ENCODE results near the gene FRMPD4.
"Not testable (repeated sequence)": the region's sequence is repeated elsewhere in the genome, so short reads cannot be mapped to it uniquely, and the experiment has no call there.

The FRMPD4 gene

GRCh38 chrX:12162420-12162819 lies 24.1 kb downstream of the FRMPD4 start:
- no peak for ATAC-seq
- no peaks in the 10 kb centered on the region for H3K4me1 Mint-ChIP-seq
- no peaks in the 10 kb centered on the region for H3K27me3 Mint-ChIP-seq
- H3K36me3 Mint-ChIP-seq, result no peaks in the 10 kb centered on the region
- no peak overlapping the region for H3K27ac Mint-ChIP-seq
- H3K9me3 Mint-ChIP-seq, result no peaks in the 10 kb centered on the region
- no peak overlapping the region for H3K4me3 Mint-ChIP-seq

DNA sequence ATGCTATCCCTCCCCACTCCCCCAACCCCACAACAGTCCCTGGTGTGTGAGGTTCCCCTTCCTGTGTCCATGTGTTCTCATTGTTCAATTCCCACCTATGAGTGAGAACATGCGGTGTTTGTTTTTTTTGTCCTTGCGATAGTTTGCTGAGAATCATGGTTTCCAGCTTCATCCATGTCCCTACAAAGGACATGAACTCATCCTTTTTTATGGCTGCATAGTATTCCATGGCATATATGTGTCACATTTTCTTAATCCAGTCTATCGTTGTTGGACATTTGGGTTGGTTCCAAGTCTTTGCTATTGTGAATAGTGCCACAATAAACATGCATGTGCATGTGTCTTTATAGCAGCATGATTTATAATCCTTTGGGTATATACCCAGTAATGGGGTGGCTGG lies 25.9 kb downstream of the FRMPD4 start:
- H3K36me3 Mint-ChIP-seq, H3K4me3 Mint-ChIP-seq, ATAC-seq, H3K27me3 Mint-ChIP-seq, H3K9me3 Mint-ChIP-seq, H3K27ac Mint-ChIP-seq, H3K4me1 Mint-ChIP-seq: not testable (repeated sequence)

DNA sequence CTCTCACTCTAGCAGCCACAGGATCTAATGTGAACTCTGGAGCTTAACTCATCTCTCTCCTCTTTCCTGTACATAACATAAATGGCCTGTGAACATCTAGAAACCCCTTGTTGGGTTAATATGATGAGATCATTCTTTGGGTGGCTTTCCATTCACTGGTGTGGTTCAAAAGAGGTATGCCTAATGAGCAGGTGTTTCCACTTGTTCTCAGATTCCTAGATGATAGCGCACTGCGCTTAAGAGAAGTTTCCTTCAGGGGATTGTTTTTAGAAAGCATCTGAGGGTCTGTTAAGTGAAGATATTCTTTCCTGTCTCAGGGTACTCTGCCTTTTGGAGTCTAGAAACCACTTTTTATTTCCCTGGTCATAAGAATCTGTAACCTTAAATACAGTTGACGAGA lies 32.5 kb downstream of the FRMPD4 start:
- no peak for ATAC-seq
- H3K27me3 Mint-ChIP-seq, result no peaks in the 10 kb centered on the region
- H3K9me3 Mint-ChIP-seq, result no peaks in the 10 kb centered on the region
- no peak overlapping the region for H3K27ac Mint-ChIP-seq
- no peaks in the 10 kb centered on the region for H3K4me1 Mint-ChIP-seq
- no peak overlapping the region for H3K4me3 Mint-ChIP-seq
- H3K36me3 Mint-ChIP-seq, result no peaks in the 10 kb centered on the region

- Mint-ChIP-seq H3K36me3 (no peaks in the 10 kb centered on the region), H3K9me3 (no peaks in the 10 kb centered on the region), H3K27ac (no peak overlapping the region), H3K27me3 (no peaks in the 10 kb centered on the region), H3K4me3 (no peak overlapping the region), H3K4me1 (no peaks in the 10 kb centered on the region)
- no peak for ATAC-seq
These were observed 36.1 kb downstream of the FRMPD4 start for GRCh38 chrX:12174358-12174757.

DNA sequence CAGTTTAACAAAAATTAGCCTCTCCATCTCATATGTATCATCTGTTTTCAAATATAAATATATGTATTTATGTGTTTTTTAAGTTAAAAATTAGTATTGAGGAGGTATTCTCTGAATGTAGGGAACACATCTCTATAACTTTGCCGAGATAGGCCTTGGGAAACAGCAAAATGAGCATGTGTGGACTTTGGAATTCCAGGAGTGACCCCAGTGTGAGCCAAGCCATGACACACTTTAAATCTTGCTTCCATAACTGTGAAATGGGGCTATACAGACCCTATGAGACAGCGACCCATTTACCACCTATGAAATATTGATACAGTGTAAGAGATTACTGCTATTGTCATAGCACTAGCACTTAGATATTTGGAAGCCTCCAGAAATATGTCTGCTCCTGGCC lies 58.8 kb downstream of the FRMPD4 start:
- H3K4me1 Mint-ChIP-seq, result no peaks in the 10 kb centered on the region
- ATAC-seq, result no peak

DNA sequence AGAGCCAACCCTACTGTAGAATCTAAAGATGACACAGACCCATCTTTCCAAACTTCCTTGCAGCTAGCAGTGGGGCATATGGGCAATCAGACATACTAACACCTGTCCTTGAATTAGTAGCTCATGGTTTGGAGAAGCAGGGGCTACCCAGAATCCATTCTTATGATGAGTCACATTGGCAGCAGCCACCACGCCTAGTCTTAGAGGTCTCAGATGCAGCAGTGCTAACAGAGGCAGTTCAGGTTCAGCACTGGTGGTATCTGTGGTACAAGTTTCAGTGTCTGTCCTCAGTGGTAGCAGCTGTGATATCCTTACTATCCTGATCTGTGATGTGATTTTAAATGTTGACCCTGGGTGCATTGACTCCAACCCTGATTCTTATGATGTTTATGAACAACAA lies 68.1 kb downstream of the FRMPD4 start:
- Mint-ChIP-seq H3K9me3 (no peaks in the 10 kb centered on the region), H3K4me1 (no peaks in the 10 kb centered on the region), H3K4me3 (no peak overlapping the region), H3K27me3 (no peaks in the 10 kb centered on the region), H3K27ac (no peak overlapping the region), H3K36me3 (no peaks in the 10 kb centered on the region)
- no peak for ATAC-seq

More for the DNA sequence above, 58.8 kb downstream of the FRMPD4 start:
- Mint-ChIP-seq H3K27ac (no peak overlapping the region), H3K36me3 (no peaks in the 10 kb centered on the region), H3K4me3 (no peak overlapping the region), H3K9me3 (no peaks in the 10 kb centered on the region), H3K27me3 (no peaks in the 10 kb centered on the region)

DNA sequence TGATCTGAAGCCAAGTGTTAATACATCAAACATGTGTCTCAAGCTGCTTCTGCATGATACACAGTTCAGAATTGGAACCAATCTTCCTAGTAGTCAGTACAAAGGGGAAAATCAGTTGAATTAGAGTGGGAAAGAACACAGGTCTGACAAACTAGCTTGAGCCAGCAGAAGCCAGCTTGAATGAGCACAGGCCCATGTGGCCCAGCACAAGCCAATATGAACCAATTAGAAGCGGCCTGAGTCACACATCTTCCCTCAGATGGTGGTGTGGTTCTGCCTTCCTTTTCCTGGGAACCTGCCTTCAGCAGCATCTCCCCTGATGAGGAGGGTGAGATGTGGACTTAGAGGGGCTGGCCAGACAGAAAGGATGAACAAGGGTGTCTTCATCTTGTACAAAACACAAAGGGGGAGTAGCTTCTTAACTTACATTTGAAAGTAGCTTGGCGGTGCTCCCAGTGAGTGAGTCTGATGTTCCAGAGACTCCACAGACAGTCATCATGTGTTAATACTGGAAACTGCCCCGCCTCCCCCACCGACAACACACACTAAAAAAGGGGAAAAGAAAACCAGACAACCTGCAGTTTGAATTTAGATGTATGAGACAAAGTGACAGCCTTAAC lies 72.0 kb downstream of the FRMPD4 start:
- H3K27ac Mint-ChIP-seq, result no peak overlapping the region
- no peaks in the 10 kb centered on the region for H3K36me3 Mint-ChIP-seq
- H3K4me1 Mint-ChIP-seq, result no peaks in the 10 kb centered on the region
- no peak overlapping the region for H3K4me3 Mint-ChIP-seq
- no peaks in the 10 kb centered on the region for H3K9me3 Mint-ChIP-seq
- H3K27me3 Mint-ChIP-seq, result no peaks in the 10 kb centered on the region
- ATAC-seq, result no peak

- no peak overlapping the region for H3K27ac Mint-ChIP-seq
- H3K36me3 Mint-ChIP-seq, result no peaks in the 10 kb centered on the region
- no peaks in the 10 kb centered on the region for H3K9me3 Mint-ChIP-seq
- no peaks in the 10 kb centered on the region for H3K27me3 Mint-ChIP-seq
- H3K4me1 Mint-ChIP-seq, result no peaks in the 10 kb centered on the region
- no peak overlapping the region for H3K4me3 Mint-ChIP-seq
- ATAC-seq, result no peak
These were observed 72.7 kb downstream of the FRMPD4 start for GRCh38 chrX:12210971-12211370.

DNA sequence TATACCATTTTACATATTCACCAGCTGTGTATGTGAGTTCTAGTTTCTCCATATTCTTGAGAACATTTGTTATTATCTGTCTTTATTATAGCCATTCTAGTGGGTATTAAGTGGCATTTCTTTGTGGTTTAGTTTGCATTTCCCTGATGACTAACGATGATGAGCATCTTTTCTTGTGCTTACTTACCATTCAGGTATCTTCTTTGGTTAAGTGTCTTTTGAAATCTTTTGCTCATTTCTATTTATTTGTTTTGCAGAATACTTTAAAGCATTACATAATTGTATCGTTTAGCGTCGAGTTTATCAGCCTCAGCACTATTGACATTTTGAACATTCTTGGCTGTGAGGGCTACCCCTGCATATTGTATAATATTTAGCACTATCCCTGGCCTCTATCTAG lies 85.4 kb downstream of the FRMPD4 start:
- no peak for ATAC-seq
- Mint-ChIP-seq H3K4me1 (no peaks in the 10 kb centered on the region), H3K27ac (no peak overlapping the region), H3K9me3 (no peaks in the 10 kb centered on the region), H3K27me3 (no peaks in the 10 kb centered on the region), H3K36me3 (no peaks in the 10 kb centered on the region), H3K4me3 (no peak overlapping the region)

DNA sequence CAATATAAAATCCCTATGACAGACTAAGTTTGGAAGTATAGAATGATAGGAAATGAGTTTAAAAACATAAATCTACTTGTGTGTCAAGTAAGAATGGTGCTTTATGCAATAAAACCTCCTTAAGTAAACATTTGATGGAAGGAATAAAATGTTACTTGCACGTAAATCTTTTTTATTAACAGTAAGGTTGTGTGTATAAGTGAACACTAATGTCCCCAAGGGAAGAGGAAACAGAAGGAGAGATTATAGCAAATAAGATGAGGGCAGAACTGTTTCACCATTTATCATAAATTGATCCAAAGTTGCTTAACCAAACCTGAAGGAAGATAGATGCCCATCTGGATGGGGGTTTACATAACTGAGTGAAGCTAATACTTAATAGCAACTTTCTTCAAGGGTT lies 86.8 kb downstream of the FRMPD4 start:
- no peak overlapping the region for H3K27ac Mint-ChIP-seq
- no peaks in the 10 kb centered on the region for H3K4me1 Mint-ChIP-seq
- H3K4me3 Mint-ChIP-seq, result no peak overlapping the region
- H3K27me3 Mint-ChIP-seq, result no peaks in the 10 kb centered on the region
- H3K9me3 Mint-ChIP-seq, result no peaks in the 10 kb centered on the region
- no peaks in the 10 kb centered on the region for H3K36me3 Mint-ChIP-seq
- ATAC-seq, result no peak

GRCh38 chrX:12227412-12228041 lies 89.3 kb downstream of the FRMPD4 start:
- H3K4me1 Mint-ChIP-seq, result no peaks in the 10 kb centered on the region
- H3K27me3 Mint-ChIP-seq, result no peaks in the 10 kb centered on the region
- no peak overlapping the region for H3K27ac Mint-ChIP-seq
- no peak for ATAC-seq
- no peaks in the 10 kb centered on the region for H3K9me3 Mint-ChIP-seq
- H3K36me3 Mint-ChIP-seq, result no peaks in the 10 kb centered on the region
- no peak overlapping the region for H3K4me3 Mint-ChIP-seq

- Mint-ChIP-seq H3K4me1 (no peaks in the 10 kb centered on the region), H3K27ac (no peak overlapping the region), H3K27me3 (no peaks in the 10 kb centered on the region), H3K36me3 (no peaks in the 10 kb centered on the region), H3K4me3 (no peak overlapping the region), H3K9me3 (no peaks in the 10 kb centered on the region)
- ATAC-seq, result no peak
These were observed 90.6 kb downstream of the FRMPD4 start for GRCh38 chrX:12228862-12229261.

GRCh38 chrX:12229986-12230385 lies 91.7 kb downstream of the FRMPD4 start:
- no peak overlapping the region for H3K4me3 Mint-ChIP-seq
- no peak overlapping the region for H3K27ac Mint-ChIP-seq
- no peaks in the 10 kb centered on the region for H3K36me3 Mint-ChIP-seq
- no peaks in the 10 kb centered on the region for H3K4me1 Mint-ChIP-seq
- H3K9me3 Mint-ChIP-seq, result no peaks in the 10 kb centered on the region
- ATAC-seq, result no peak
- H3K27me3 Mint-ChIP-seq, result no peaks in the 10 kb centered on the region

GRCh38 chrX:12234534-12235329 lies 96.5 kb downstream of the FRMPD4 start:
- Mint-ChIP-seq H3K4me3 (no peak overlapping the region), H3K27ac (no peak overlapping the region), H3K36me3 (no peaks in the 10 kb centered on the region), H3K9me3 (no peaks in the 10 kb centered on the region), H3K27me3 (no peaks in the 10 kb centered on the region), H3K4me1 (no peaks in the 10 kb centered on the region)
- ATAC-seq, result no peak

GRCh38 chrX:12236156-12236555 lies 97.9 kb downstream of the FRMPD4 start:
- Mint-ChIP-seq H3K4me3 (no peak overlapping the region), H3K36me3 (no peaks in the 10 kb centered on the region), H3K9me3 (no peaks in the 10 kb centered on the region), H3K27me3 (no peaks in the 10 kb centered on the region), H3K27ac (no peak overlapping the region), H3K4me1 (no peaks in the 10 kb centered on the region)
- no peak for ATAC-seq

GRCh38 chrX:12237131-12237530 lies 98.9 kb downstream of the FRMPD4 start:
- Mint-ChIP-seq H3K36me3 (no peaks in the 10 kb centered on the region), H3K4me3 (no peak overlapping the region), H3K27me3 (no peaks in the 10 kb centered on the region), H3K9me3 (no peaks in the 10 kb centered on the region), H3K27ac (no peak overlapping the region), H3K4me1 (no peaks in the 10 kb centered on the region)
- ATAC-seq, result no peak
